Measurements from ENCODE around the gene PRUNE2.

DNA sequence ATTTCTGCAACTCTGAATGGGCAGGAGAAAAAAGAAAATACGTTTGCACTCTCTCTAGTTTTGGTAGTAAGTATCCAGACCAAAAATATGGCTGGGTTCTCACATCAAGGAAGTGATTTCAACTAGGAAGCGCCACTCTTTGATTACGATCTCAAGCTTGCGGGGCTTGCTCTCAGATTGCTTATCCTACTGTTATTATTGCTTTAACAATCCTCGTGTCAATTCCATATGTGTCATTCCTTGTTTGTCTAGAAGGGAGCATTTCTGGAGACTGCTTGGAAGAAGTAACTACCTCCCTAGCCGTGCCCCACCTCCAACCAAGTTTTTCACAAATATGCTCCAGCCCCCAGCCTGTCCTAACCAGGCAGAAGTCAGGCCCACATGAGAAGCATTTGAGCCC lies 3.5 kb downstream of the PRUNE2 start:
- TF ChIP-seq, protein P1, sequence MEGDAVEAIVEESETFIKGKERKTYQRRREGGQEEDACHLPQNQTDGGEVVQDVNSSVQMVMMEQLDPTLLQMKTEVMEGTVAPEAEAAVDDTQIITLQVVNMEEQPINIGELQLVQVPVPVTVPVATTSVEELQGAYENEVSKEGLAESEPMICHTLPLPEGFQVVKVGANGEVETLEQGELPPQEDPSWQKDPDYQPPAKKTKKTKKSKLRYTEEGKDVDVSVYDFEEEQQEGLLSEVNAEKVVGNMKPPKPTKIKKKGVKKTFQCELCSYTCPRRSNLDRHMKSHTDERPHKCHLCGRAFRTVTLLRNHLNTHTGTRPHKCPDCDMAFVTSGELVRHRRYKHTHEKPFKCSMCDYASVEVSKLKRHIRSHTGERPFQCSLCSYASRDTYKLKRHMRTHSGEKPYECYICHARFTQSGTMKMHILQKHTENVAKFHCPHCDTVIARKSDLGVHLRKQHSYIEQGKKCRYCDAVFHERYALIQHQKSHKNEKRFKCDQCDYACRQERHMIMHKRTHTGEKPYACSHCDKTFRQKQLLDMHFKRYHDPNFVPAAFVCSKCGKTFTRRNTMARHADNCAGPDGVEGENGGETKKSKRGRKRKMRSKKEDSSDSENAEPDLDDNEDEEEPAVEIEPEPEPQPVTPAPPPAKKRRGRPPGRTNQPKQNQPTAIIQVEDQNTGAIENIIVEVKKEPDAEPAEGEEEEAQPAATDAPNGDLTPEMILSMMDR (IDR thresholded peaks at IDR 0.05) = no peak
- TF ChIP-seq POLR2A (IDR thresholded peaks at IDR 0.05) = no peak

Measured in breast epithelium (tissue), 3 donors.